Tibial artery (tissue), 4 donors: Measurements from ENCODE around the gene ERI2.
A peak's percentile ranks its signal among the peaks of the same experiment; 100 is the strongest.

Source experiments
- DNase-seq, 2 donors: peaks; one replicate each; pipeline ENCODE4 v3.0.0-alpha.2; 2019
- H3K27ac ChIP-seq, 2 donors: fragments of 200-600 bp; sonication (generic) in 1 of 2; 1 replicate in 1 of 2; 2 replicates in 1 of 2; pipeline ENCODE4 v1.5.1; 2018 to 2019; ENCODE audit warnings: mild to moderate bottlenecking in 1 of 2
- H3K27me3 ChIP-seq, 2 donors: fragments of 200-600 bp; sonication (generic) in 1 of 2; one replicate each; pipeline versions ENCODE4 v1.5.1 to v1.6.0; 2016 to 2019
- H3K36me3 ChIP-seq, 3 donors: fragments of 200-600 bp; sonication (generic) in 2 of 3; one replicate each; pipeline ENCODE4 v1.5.1; 2016 to 2019; ENCODE audit warnings: mild to moderate bottlenecking in 2 of 3
- H3K4me1 ChIP-seq, 4 donors: fragments of 200-600 bp; sonication (generic) in 2 of 4; 1 replicate in 3 of 4; 2 replicates in 1 of 4; pipeline ENCODE4 v1.5.1; 2016 to 2019
- H3K4me3 ChIP-seq, 2 donors: fragments of 200-600 bp; sonication (generic) in 1 of 2; 1 replicate in 1 of 2; 2 replicates in 1 of 2; pipeline ENCODE4 v1.5.1; 2018 to 2019; ENCODE audit warnings: mild to moderate bottlenecking in 2 of 2
- H3K9me3 ChIP-seq, 3 donors: fragments of 200-600 bp; sonication (generic) in 1 of 3; one replicate each; pipeline ENCODE4 v1.5.1; 2016 to 2019
- intact Hi-C: fragments of 100-400 bp; cut with DNase I; formaldehyde crosslinking; loops from one replicate; pipeline ENCODE4 v1.15.0; 2023; ENCODE audit warnings: low total_unique reads
- TF ChIP-seq, protein P1 (sequence below), 2 experiments: fragments of 200-600 bp in 1 of 2; fragments of 450-650 bp in 1 of 2; IDR thresholded peaks; one replicate each; pipeline ENCODE4 v1.5.1; 2017 to 2019; ENCODE audit warnings: antibody characterized with exemption in 2 of 2, mild to moderate bottlenecking in 1 of 2, moderate library complexity in 1 of 2

ERI2 gene

DNA sequence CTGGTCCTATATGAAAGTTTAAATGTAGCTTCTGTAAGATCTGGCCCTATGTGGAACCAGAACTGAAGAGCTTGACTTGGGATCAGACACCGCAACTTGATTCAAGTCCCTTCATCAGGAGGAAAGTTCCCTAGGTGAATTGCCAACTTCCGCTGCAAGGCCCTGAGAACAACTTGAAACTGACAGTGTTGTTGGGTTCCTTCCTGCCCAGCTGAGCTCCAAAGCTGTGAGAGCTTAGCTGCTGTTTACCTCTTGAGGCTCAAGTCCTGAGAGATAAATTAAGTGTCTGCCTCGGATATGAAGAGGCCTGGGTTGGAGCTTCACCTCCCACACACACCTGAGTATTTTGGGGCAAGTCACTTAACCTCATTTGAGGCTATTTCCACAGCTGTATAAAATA is 44.7 kb upstream of the ERI2 start:
- Histone ChIP-seq H3K27me3 (no peaks in the 10 kb centered on the region), H3K36me3 (peaks cover 4 to 7% (median 7%) of the 10 kb centered on the region in 3 donors), H3K9me3 (no peaks in the 10 kb centered on the region), H3K4me1 (peaks cover 3 to 53% (median 42%) of the 10 kb centered on the region in 4 donors), H3K27ac (peak overlapping the region; percentile 75 to 76), H3K4me3 (no peak overlapping the region)
- TF ChIP-seq, protein P1, sequence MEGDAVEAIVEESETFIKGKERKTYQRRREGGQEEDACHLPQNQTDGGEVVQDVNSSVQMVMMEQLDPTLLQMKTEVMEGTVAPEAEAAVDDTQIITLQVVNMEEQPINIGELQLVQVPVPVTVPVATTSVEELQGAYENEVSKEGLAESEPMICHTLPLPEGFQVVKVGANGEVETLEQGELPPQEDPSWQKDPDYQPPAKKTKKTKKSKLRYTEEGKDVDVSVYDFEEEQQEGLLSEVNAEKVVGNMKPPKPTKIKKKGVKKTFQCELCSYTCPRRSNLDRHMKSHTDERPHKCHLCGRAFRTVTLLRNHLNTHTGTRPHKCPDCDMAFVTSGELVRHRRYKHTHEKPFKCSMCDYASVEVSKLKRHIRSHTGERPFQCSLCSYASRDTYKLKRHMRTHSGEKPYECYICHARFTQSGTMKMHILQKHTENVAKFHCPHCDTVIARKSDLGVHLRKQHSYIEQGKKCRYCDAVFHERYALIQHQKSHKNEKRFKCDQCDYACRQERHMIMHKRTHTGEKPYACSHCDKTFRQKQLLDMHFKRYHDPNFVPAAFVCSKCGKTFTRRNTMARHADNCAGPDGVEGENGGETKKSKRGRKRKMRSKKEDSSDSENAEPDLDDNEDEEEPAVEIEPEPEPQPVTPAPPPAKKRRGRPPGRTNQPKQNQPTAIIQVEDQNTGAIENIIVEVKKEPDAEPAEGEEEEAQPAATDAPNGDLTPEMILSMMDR (IDR thresholded peaks at IDR 0.05) = no peak
- no peak for DNase-seq
- intact Hi-C loops = loop anchor here (2.0 kb wide), 1 partner anchor 232 kb away; no protein-coding TSS in a partner anchor

DNA sequence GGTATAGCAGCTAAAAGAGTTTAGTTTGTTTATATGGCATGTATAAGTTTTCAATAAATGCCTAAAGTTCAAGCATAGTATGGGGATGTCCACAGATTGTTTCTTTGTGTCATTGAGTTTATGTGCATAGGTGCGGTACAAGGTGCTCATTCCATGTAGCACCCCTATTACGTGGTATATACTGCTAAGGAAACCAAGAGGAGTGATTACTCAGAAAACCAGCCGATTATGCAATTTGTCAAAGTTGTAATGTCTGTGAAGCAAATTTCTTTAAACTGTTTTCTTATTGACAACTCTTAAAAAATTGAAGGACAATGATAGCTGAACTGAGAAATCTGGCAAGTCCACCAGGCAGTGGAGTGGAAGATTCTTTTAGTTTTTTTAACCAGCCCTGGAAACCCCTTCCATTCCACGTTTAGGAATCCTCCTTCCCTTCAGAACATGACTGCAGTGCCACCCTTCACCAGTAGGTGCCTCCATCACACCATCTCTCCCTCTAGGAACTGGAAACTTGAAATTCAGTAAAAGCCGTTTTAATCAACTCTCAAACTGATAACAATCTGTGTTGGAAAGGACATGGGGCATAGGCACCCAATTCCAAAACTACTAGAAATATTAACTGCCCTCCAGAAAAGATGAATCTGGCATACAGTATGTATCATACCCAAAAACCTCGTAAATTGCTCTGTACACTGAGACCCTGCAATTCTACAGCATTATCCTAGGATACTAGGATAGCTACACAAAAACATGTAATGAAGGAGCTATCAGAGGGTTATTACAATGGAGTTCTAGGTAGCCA is 43.5 kb upstream of the ERI2 start:
- H3K4me1 ChIP-seq = peaks cover 3 to 50% (median 42%) of the 10 kb centered on the region in 4 donors
- peak overlapping the region; percentile 75 to 76 for H3K27ac ChIP-seq
- H3K4me3 ChIP-seq = no peak overlapping the region
- intact Hi-C loops = loop anchor here (2.0 kb wide), 1 partner anchor 233 kb away; no protein-coding TSS in a partner anchor
- H3K36me3 ChIP-seq = no peaks in the 10 kb centered on the region
- TF ChIP-seq, protein P1 (IDR thresholded peaks at IDR 0.05) = peak; percentile 96 to 97
- no peaks in the 10 kb centered on the region for H3K9me3 ChIP-seq
- peak; percentile 82 for DNase-seq
- no peaks in the 10 kb centered on the region for H3K27me3 ChIP-seq

DNA sequence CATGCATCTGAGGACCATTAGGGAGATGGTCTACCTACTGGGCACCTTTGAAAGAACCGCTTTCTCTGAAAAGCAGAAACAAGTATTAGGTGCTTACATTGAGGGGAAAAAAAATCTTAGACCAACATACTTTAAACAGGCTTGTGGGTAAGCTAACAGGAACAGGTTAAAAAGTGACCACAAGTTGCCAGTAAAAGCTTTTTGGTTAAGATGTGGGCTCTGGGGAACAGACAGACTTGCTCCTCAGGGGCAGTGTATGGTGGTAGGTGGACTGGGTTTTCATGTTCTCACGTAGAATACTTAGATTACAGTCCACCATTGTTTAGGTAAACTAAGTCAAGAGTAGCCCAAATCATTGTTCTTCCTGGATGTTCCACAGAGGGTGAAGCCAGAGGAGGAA is 41.3 kb upstream of the ERI2 start:
- H3K27ac ChIP-seq = no peak overlapping the region
- intact Hi-C loops = no loop called here
- H3K9me3 ChIP-seq = no peaks in the 10 kb centered on the region
- TF ChIP-seq, protein P1 (IDR thresholded peaks at IDR 0.05) = no peak
- DNase-seq = no peak
- H3K27me3 ChIP-seq = no peaks in the 10 kb centered on the region
- H3K4me1 ChIP-seq = peaks cover 3 to 30% (median 27%) of the 10 kb centered on the region in 4 donors
- H3K36me3 ChIP-seq = no peaks in the 10 kb centered on the region
- H3K4me3 ChIP-seq = no peak overlapping the region

DNA sequence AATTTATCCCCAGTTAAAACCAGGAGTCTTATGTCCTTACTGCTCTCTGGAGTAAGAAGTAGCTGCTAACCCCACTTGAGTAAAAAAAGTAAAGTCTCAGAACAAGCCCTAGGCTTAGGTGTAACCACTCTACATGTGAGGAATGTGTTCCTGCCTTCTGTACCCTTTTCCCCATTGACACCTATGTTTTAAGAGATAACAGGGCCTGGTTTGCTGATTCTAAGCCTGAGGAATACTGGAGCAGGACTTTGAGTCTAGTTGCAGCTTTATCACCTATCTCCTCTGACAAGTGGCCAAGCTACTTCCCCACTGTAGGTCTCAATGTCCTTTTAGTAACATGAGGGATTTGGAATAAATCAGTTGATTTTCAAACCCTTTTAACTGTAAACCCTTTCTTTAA is 40.3 kb upstream of the ERI2 start:
- DNase-seq = no peak
- no peaks in the 10 kb centered on the region for H3K36me3 ChIP-seq
- TF ChIP-seq, protein P1 (IDR thresholded peaks at IDR 0.05) = no peak
- H3K27me3 ChIP-seq = no peaks in the 10 kb centered on the region
- no peak overlapping the region for H3K4me3 ChIP-seq
- intact Hi-C loops = no loop called here
- H3K9me3 ChIP-seq = no peaks in the 10 kb centered on the region
- no peak overlapping the region for H3K27ac ChIP-seq
- peaks cover 3 to 20% (median 19%) of the 10 kb centered on the region in 4 donors for H3K4me1 ChIP-seq

DNA sequence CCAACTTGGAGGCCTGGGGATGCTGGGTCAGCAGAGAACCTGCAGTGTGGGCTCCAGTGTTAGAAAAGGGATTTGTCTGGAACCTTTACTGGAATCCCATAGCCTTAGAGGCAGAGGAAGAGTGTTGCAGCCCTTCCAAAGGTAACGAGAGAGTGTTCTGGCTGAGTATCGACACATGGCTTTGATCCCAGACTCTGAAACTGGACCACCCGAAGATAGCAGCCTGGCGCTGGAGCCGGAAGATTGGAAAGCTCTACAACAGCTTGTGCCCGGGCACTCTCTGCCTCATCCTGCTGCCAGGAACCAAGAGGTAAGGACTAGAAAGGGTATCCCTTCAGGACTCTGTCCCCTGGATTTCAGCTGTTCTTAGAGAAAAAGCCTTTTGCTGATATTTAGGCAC is 39.8 kb upstream of the ERI2 start:
- intact Hi-C loops = no loop called here
- H3K4me3 ChIP-seq = no peak overlapping the region
- no peaks in the 10 kb centered on the region for H3K27me3 ChIP-seq
- DNase-seq = no peak
- H3K27ac ChIP-seq = no peak overlapping the region
- H3K36me3 ChIP-seq = no peaks in the 10 kb centered on the region
- TF ChIP-seq, protein P1 (IDR thresholded peaks at IDR 0.05) = no peak
- H3K9me3 ChIP-seq = no peaks in the 10 kb centered on the region
- H3K4me1 ChIP-seq = peaks cover 3 to 15% (median 14%) of the 10 kb centered on the region in 4 donors
